Activated CD4-positive, alpha-beta T cell treated with anti-CD3 and anti-CD28 coated beads, Interleukin-10, Interleukin-2, amounts not matched to agents 100 ng/mL and 50 ng/mL, durations not matched to agents 16 hours and 8 hours (primary cell): ENCODE measurements around the gene DDA1.

Experiments used
- DNase-seq: peaks from one replicate; pipeline ENCODE4 v3.0.0-alpha.2; 2020

The DDA1 gene

DNA sequence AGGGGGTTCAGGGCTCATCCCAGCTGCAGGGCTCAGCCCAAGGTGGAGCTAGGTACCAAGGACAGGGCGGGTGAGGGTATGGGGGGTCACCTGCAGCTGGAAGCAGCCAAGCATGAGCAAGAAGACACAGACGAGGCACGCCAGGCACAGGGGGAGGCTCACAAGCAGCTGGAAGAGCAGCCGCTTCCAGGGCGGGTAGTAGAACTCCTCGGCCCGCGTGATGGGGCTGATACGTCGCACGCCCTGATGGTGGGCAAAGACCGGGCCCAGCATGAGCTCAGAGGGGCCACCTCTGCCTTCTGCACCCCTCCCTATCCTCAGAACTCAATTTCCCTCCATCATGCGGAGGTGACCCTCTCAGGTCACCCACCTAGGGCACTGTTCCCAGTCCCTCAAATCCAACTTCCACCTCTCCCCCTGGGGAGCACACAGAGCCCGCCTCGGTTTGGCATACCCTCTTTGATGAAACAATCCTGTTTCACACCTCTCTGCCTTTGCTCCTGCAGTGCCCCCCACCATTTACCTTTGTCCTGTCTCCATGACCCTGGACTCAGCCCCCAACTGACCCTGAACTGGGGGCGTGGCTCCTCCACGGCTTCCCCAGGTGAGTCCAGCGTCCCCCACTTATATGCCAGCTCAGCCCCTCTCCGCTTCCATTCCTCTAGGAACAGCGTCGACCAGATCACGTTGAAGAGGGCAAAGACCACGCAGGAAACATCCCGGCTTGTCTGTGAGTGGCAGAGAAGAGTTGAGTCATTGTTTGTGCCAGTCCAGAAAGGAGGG, 21.1 kb downstream of the DDA1 start:
- no peak for DNase-seq

DNA sequence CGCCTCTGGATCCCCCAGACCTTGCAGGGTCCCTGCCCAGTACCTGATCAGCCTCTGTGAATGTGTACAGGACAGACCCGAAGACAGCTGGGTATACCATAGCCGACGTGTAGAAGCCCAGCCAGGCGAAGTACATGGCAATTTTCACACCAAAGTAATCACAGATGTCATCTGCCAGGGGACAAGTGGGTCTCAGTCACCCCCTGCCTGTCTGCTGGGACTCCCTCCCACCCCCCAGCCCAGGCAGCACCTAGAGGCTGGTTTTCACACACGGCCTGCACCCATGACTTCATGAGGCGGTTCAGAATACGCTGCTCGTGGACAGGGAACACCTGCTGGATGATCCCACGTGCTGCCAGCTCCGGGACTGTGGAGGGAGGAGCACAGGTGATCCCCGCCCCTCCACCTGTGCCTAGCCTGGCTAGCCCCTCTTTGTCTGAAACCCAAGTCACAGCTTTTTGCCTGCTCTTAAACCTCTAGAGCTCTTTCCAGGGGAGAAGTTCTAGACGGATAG, 21.7 kb downstream of the DDA1 start:
- DNase-seq: no peak

DNA sequence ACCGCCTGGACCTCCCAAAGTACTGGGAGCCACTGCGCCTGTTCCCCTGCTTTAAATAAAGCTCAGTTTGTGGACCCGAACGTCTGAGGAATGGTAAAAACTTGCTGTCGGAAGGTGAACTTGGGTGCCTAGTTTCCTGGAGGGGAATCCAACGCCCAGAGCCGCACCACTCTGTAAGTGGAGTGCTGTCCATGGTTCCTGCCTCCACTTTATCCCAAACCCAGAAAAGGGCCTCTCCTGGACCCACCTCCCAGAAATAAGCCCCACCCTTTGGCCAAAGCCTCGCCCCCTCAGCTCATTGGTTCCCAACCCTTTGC, 23.0 kb downstream of the DDA1 start:
- DNase-seq: no peak

DNA sequence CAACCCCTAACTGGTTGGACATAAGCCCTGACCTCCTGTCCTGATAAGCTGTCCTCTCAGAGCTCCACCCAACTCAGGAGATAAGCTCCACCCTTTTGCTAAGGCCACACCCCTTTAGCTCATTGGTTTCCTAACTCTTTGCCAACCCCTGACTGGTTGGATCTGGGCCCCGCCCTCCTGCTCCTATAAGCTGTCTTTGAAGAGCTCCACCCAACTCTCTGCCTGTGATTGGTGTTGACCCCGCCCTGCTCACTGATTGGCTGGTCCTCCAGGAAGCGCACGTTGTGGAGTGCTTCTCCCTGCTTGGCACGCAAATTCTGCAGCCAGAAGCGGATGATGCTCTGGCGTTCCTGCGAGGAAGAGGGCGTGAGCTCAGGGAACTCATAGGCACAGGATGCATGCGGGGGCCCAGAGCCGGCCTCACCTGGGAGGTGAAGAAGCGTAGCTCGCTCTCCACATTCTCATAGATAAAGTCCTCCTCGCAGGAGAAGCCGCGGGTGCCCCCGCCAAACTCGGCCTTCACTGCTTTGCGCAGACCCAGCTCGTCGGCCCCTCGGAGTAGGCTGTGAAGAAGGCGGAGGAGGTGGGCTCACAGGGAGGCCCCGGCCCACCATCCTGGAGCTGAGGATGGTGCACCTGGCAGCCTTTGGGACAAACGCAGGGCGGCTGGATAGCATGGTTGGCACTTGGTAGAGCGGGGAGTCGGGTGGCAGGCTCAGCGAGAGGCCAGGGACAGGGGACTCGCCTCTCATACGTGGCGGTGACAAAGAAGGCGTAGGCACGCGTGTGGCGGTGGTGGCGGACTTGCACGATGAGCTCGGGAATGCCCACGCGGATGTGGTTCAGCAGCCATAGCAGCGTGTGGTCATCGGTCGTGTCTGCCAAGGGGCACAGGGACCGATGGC, 23.6 kb downstream of the DDA1 start:
- DNase-seq: peak; percentile 57

DNA sequence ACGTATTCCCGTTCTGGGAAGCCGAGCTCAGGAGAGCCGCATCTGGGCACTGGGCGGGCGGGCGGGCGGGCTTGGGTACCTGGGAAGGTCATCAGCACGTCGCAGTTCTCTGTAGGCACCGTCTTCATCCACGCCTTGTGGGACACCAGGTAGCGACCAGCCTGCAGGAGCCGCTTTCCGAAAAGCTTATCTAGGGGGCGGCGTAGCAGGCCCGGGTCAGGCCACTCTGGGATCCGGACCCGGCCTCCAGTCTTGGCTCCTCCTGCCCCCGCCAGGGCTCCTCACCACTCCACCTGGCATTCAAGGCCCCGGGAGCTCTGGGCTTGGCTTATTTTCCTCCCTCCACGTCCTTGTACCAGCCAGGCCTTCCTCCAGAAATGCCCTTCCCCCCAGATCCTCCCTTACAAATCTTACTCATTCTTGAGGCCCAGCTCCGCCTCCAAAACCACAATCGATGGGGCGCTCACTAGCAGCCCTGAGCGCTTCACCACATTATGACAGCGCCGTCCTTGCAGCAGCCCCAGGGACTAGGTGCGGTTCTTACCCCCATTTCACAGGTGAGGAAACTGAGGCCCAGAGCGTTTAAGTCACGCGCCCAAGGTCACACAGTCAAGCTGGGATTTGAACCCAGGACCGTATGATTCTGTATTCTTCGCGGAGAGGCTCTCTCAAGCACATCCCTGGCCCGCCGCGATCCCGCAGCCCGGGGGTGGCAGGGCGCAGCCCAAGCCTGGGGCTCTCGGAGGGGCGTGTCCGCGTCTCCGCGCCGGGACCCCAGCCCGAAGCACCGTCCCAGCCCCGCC, 24.4 kb downstream of the DDA1 start:
- peak; percentile 92 for DNase-seq

DNA sequence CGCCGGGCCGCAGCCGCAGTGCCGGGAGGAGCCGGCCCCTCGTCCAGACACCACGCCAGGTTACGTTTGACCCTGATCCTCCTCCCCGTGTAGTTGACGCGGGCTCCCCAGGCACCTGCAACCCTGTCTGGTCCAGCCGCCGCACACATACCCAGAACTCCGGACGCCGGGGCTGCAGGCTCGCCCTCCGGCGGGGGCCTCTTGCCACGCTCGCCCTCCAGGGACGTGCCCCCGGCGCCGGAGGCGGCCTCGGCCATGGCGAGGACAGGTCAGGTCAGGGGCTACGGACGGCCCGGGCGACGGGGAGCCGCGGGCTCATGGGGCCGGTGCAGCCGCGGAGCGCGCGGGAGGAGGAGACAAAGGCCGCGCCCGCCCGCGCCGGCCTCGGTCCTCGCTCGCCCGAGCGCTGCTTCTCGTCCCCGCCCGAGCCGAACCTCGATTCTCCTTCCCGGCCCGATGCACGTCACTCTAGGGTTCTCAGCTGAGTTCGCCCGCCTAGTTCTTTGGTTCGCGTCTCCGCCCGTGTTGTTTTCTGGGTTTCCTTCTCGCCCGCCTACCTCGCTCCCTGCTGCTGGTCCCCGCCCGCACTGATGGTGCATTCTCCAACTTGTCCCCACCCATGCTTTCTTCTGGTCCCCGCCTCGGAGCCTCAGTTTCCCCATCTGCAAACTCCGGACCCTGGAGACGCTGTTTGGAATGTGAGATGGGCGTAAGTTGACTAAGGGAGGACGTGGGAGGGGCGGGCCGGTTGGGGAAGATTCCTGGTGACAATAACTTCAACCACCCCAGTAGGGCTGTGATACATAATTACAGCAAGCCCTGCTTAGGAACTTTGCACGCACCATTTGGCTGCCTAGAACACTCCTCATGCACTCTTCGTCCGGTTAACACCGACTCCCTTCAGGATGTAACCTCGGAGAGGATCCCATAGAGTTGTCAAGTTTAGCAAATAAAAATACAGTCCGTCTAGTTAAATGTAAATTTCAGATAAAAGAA, 25.3 kb downstream of the DDA1 start, which contains the start of gene ANO8:
ANO8 (minus strand) TSS at position 442 of the 996 bp plus-strand sequence; CDS start at position 257, 185 bp downstream.
- peak; percentile 95 for DNase-seq

DNA sequence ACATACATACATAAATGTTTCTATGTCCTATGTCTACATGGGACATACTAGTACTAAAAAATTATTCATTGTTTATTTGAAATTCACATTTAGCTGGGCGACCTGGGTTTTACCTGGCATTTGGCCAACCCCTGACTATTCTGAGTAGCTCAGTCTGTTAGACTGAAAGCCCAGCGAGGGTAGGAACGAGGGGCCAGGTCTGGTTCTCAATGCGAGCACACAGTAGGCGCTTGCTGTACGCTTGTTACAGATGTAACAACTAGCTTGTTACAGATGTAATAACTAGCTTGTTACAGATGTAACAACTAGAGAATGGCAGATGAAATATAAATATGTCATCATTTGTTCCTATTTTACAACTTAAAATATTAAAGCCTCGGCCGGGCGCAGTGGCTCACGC, 26.2 kb downstream of the DDA1 start:
- DNase-seq: no peak

DNA sequence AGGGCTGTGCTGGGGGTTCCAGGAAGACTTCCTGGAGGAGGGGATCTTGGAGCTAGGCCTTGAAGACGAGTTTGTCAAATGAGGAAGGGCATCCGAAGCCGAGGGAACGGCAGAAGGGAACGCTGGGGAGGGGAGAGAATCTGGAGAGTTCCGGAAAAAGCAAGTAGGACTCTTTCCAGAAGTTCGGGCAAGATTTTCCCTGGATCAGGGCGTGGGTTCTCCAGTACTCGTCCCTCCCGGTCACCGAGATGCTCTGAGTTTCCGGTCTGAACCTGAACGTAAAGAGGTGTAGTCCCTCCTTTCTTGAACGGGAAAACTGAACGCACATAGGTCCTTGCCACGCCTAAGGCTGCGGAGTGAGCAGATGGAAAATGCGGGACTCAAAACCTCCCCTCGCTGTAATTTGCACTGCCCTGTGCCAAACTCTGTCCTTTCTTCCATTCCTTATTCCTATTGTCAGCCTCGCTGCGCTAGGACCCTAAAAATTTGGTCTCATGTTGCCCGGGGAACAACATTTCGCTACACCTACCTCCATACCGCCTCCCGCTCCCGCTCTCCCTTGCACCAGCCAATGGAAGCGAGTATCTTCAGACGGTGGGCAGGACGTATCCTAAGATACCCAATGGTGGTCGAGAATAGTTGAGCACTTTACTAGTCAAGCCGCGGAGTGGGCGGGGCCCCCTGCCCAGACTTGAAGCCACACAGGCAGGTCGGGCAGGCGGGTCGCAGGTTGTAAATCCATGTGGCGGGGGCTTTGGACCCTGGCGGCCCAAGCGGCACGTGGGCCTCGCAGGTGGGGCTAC, 27.7 kb downstream of the DDA1 start, which contains the start of gene GTPBP3:
GTPBP3 (plus strand) TSS at position 682 of the 803 bp plus-strand sequence; CDS start at position 741, 59 bp downstream.
- DNase-seq: peak; percentile 99

DNA sequence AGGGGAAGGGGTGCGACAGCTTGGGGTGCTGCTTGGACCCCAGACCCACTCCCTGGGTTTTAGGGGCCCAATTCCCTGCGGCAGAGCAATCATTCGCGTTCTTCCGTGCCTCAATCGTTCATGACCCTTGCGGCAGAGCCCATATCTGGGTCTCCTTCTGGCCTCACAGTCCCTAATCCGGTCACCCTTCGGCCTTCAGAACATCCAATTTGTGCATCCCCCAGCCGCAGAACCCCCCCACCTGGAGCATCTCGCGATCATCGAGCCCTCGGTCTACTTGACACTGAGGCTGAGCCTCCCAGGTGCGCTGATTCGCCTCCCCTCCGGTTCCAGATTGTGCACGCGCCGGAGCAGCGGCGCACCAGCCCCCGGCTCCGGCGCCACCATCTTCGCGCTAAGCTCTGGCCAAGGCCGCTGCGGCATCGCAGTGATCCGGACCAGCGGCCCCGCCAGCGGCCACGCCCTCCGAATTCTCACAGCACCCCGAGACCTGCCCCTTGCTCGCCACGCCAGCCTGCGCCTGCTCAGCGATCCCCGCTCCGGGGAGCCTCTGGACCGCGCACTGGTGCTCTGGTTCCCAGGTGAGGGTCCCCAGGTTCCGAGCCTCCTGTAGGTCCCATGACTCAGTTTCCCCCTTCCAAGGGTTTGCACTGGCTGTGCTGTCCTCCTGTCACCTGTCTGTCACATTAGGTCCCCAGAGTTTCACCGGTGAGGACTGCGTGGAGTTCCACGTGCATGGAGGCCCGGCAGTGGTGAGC, 28.5 kb downstream of the DDA1 start:
- DNase-seq: peak; percentile 64

DNA sequence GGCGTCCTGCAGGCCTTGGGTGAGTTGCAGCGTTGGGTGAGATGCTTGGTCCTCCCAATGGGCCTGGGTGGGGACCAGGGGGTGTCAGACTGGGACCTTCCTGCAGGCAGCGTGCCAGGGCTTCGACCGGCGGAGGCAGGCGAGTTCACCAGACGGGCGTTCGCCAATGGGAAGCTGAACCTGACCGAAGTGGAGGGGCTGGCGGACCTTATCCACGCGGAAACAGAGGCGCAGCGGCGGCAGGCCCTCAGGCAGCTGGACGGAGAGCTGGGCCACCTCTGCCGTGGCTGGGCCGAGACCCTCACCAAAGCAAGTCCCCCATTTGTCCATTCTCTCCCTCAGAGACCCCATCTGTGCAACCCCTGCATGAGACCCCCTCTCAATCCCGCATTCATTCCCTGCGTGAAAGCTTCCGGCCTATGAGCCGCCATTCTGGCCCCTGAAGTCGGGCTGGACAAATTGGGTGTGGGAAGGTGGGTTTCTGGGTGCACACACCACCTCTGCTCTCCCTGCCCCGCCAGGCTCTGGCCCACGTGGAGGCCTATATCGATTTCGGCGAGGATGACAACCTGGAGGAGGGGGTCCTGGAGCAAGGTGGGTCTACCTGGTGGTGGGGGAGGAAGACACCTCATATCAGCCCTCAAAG, 29.2 kb downstream of the DDA1 start:
- no peak for DNase-seq

DNA sequence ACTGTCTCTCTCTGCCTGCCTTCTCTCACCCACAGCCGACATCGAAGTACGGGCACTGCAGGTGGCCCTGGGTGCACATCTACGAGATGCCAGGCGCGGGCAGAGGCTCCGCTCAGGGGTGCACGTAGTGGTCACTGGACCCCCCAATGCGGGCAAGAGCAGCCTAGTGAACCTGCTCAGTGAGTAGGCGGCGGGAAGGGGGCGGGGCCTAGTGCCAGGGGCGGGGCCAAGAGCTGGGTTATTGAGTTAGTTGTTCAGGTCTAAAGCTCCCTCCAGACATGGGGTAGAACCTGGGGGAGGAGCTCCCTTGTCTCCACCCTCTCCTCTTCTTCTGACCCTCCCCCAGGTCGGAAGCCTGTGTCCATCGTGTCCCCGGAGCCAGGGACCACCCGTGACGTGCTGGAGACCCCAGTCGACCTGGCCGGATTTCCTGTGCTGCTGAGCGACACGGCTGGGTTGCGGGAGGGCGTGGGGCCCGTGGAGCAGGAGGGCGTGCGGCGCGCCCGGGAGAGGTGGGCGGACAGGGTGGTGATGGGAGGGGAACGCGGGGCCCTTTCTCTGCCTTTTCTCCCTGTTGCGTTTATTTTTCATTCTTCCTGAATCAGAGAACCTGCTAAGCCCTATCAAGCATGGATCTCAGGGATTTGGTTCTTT, 29.9 kb downstream of the DDA1 start:
- DNase-seq: peak; percentile 63

DNA sequence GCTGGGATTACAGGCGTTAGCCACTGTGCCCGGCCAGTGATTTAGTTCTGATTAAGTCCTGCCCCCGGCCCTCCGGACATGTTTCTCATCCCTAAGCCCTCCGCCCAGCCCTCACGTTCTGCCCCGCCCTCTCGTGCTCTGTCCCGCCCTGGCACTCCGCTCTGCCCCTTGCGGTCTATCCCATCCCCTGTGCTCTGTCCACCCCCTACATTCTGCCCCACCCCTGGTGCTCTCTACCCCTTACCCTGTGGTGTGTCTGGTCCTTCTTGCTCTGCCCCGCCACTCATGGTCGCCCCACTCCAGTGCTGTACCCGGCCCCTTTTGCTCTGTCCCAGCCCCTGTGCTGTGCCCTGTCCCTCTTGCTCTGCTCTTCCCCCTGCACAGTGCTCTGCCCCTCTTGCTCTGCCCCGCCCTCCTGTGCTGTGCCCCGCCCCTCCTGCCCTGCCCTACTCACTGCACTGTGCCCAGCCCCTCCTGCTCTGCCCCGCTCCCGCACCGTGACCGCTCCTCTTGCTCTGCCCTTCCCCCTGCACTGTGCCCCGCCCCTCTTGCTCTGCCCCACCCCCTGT, 31.0 kb downstream of the DDA1 start:
- DNase-seq: no peak

DNA sequence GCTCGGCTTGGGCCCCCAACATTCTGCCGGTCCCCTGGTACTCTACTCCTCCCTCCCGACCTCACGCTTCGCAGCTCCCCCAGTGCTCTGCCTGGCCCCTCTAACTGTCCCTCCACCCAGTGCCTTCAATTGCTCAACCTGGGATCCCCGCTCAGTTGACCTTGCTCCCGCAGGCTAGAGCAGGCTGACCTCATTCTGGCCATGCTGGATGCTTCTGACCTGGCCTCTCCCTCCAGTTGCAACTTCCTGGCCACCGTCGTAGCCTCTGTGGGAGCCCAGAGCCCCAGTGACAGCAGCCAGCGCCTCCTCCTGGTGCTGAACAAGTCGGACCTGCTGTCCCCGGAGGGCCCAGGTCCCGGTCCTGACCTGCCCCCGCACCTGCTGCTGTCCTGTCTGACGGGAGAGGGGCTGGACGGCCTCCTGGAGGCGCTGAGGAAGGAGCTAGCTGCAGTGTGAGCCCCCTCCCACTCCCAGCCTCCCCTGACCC, 31.6 kb downstream of the DDA1 start:
- no peak for DNase-seq

DNA sequence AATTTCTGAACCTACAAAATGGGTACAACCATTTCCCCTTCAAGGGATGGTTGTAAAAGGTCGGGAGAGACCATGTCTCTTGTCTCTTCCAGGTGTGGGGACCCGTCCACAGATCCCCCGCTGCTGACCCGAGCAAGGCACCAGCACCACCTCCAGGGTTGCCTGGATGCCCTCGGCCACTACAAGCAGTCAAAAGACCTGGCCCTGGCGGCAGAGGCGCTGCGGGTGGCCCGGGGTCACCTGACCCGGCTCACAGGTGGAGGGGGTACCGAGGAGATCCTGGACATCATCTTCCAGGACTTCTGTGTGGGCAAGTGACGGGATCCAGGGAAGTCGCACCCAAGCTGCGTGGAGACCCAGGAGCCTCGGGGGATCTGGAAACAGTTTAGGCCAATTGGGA, 32.0 kb downstream of the DDA1 start:
- DNase-seq: no peak

DNA sequence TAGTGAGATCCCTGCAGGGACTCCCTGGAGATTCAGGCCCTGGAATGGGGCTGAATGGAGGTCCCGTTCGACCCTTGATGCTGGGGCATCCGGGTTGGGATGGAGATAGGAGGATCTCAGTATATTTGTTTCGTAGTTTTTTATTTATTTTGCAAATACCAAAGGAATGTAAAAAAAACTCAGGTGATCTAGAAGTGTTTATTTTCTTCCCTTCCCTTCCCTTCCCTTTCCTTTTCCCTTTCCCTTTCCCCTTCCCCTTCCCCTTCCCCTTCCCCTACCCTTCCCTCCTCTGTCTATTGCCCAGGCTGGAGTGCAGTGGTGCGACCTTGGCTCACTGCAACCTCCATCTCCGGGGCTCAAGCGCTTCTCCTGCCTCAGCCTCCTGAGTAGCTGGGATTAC, 32.5 kb downstream of the DDA1 start:
- no peak for DNase-seq

DNA sequence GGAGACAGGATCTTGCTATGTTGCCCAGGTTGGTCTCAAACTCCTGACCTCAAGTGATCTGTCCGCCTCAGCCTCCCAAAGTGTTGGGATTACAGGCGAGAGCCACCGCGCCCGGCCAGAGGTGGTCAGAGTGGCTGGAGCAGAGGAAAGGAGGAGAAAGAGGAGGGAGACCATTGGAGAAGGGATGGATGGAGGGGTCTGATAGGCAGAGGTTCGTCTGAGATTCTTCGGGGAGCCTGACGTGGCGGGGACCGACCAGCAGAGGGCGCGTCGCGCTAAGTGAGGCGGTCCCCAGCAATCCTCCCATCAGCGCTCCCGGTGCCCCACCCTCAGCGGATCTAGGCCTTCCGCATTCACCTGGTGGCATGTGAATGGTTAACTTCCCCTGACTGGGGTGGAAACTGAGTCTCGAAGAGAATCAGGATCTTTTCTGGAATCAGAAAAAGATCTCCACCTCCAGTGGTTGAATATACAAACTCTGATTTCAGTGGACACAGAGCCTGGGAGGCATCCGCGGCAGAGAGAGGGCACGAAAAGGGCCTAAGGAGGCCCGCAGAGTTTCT, 36.8 kb downstream of the DDA1 start:
- peak; percentile 85 for DNase-seq

DNA sequence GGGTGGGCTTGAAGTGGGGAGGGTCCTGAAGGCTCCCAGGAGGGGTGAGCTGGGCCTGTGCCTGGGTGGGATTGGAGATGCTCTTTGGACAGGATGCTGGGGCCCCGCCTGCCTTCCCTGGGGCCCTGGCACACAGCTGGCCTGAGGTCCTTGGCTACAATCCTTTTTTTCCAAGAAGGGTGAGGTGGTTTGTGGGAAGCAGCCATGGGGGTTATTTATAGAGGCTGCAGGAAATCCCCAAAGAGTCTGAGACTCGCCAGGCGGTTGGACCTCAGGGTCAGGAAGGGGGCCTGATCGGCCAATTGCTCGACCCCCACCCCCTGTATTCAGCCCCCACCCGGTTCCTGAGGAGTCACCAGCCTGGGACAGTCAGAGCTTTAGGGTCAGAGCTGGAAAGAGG, 38.0 kb downstream of the DDA1 start:
- no peak for DNase-seq

DNA sequence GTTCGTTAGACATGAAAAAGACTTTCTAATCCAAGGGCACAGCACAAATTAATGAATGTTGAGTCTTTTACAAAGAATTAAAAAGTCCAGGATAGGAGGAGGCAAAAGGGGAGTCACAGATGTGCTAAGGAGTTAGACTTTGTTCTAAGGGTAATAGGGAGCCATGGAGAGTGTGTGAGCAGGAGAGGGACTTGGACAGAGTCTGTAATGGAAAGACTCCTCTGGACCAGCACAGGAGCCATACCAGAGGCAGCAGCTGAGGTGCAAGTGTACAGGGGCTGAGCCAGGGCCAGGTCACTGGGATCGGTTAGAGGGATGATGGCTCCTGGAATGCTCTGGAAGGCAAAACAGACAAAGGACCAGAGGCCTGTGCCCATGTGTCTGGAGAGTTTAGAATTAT, 38.5 kb downstream of the DDA1 start:
- DNase-seq: no peak
